LNCAP (cell line): ENCODE data around the gene CYLD.

Experiments used
- CTCF ChIP-seq: fragments of 450-650 bp; IDR thresholded peaks from 2 replicates; pipeline ENCODE4 v1.5.1; 2017; ENCODE audit warnings: mild to moderate bottlenecking

Gene CYLD

DNA sequence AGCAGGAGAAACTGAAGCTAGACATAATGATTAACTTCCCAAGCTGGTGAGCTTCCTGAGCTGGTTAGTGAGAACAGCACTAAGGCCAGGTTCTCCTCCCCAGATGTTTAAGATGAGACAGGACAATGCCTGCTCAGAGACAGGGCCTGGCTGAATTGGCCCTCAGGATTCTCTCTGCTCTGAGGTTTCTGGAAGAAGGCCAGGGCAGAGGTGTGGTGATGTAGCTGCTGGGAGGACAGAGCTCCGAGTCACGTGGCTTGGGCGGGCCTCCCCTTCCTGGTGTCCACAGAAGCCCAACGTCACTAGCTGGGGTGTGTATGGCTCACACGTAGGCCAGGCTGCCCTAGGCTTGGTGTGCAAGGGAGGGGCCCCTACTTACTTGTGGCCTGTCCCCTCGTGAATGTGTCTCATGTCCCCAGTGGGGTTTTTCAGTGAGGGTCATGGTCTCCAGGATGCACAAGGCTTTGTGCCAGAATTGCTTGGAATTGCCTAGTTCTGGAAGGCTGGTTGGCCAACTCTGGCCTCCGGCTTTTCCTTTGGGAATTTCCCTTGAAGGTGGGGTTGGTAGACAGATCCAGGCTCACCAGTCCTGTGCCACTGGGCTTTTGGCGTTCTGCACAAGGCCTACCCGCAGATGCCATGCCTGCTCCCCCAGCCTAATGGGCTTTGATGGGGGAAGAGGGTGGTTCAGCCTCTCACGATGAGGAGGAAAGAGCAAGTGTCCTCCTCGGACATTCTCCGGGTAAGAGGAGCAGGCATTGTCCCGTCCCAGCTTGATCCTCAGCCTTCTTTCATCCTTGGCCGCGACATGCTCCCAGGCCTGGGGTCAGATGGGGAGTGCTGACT, 45.1 kb upstream of the CYLD start:
- no peak for TF ChIP-seq CTCF

- TF ChIP-seq CTCF: no peak
These were observed 44.5 kb upstream of the CYLD start for GRCh38 chr16:50697421-50697715.

GRCh38 chr16:50697881-50698767, 43.8 kb upstream of the CYLD start:
- no peak for TF ChIP-seq CTCF

DNA sequence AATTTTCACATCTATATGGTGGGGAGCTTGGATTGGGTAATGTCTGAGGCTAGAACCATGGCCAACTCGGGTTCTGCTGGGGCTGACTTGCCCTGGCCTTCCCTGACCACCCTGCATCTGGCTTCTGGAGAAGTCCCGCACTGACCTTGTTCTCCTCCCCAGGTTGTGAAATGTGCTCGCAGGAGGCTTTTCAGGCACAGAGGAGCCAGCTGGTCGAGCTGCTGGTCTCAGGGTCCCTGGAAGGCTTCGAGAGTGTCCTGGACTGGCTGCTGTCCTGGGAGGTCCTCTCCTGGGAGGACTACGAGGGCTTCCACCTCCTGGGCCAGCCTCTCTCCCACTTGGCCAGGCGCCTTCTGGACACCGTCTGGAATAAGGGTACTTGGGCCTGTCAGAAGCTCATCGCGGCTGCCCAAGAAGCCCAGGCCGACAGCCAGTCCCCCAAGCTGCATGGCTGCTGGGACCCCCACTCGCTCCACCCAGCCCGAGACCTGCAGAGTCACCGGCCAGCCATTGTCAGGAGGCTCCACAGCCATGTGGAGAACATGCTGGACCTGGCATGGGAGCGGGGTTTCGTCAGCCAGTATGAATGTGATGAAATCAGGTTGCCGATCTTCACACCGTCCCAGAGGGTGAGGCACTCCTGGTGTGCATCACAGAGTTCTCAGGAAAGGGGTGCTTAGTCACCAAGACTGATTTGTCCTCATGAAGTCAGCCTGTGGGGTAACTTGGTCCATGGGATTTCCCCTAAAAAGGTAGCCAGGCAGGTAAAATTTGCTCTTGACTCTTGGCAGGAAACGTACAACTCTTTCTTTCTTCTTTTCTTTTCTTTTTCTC, 42.3 kb upstream of the CYLD start:
- no peak for TF ChIP-seq CTCF

- no peak for TF ChIP-seq CTCF
These were observed 39.2 kb upstream of the CYLD start for GRCh38 chr16:50702725-50703124.

GRCh38 chr16:50704245-50704644, 37.6 kb upstream of the CYLD start:
- no peak for TF ChIP-seq CTCF

GRCh38 chr16:50705436-50706110, 36.3 kb upstream of the CYLD start:
- TF ChIP-seq CTCF: no peak
